Neural cell (in vitro differentiated cells): ENCODE results near the gene SH3BP5L. TPM values are rescaled to one million over a fixed set of nuclear protein-coding genes. Genes with fewer than 3 reads are reported as not detected.

Experiments
- H2AFZ ChIP-seq: fragments of 200-600, 300-800 bp; sonication (generic), shearing (Covaris generic); 2 replicates; pipeline ENCODE4 v1.6.0; 2014; ENCODE audit warnings: low read depth, mild to moderate bottlenecking, antibody characterized with exemption, low read length, moderate library complexity
- H3F3A ChIP-seq: fragments of 200-600 bp; shearing (Covaris generic); 2 replicates; pipeline ENCODE4 v1.6.1; 2016; ENCODE audit warnings: mild to moderate bottlenecking, moderate library complexity, mixed read lengths, antibody characterized with exemption, low read length; ENCODE audit not compliant: insufficient read depth, poor library complexity, severe bottlenecking
- H3K27ac ChIP-seq: fragments of 200-600, 300-800 bp; sonication (generic), shearing (Covaris generic); 2 replicates; pipeline ENCODE4 v1.5.1; 2014; ENCODE audit warnings: mild to moderate bottlenecking, low read length, moderate library complexity
- H3K27me3 ChIP-seq: fragments of 300-800, 200-600 bp; sonication (generic), shearing (Covaris generic); 2 replicates; pipeline ENCODE4 v1.6.0; 2014; ENCODE audit warnings: mild to moderate bottlenecking, low read depth, low read length, moderate library complexity; ENCODE audit not compliant: insufficient read depth
- H3K36me3 ChIP-seq: fragments of 300-800, 200-600 bp; sonication (generic), shearing (Covaris generic); 2 replicates; pipeline ENCODE4 v1.5.1; 2014; ENCODE audit warnings: mild to moderate bottlenecking, antibody characterized with exemption, low read length, moderate library complexity; ENCODE audit not compliant: insufficient read depth
- H3K4me2 ChIP-seq: fragments of 300-800, 200-600 bp; sonication (generic), shearing (Covaris generic); 2 replicates; pipeline ENCODE4 v1.6.0; 2014; ENCODE audit warnings: mild to moderate bottlenecking, low read length
- H3K4me3 ChIP-seq: fragments of 300-800, 200-600 bp; sonication (generic), shearing (Covaris generic); 2 replicates; pipeline ENCODE4 v1.5.1; 2014; ENCODE audit warnings: mild to moderate bottlenecking, low read length, moderate library complexity
- H3K79me2 ChIP-seq: fragments of 200-600 bp; shearing (Covaris generic); replicated peaks from 2 replicates; pipeline ENCODE4 v1.6.0; 2014; ENCODE audit warnings: mild to moderate bottlenecking, low read length, moderate library complexity; ENCODE audit not compliant: insufficient read depth
- H3K9ac ChIP-seq: fragments of 300-800, 200-600 bp; sonication (generic), shearing (Covaris generic); 2 replicates; pipeline ENCODE4 v1.6.1; 2016; ENCODE audit warnings: mild to moderate bottlenecking, low read length, mixed read lengths
- H3K9me2 ChIP-seq: fragments of 200-600 bp; shearing (Covaris generic); 2 replicates; pipeline ENCODE4 v1.6.1; 2016; ENCODE audit warnings: mild to moderate bottlenecking, low read length, mixed read lengths; ENCODE audit not compliant: insufficient read depth
- H3K9me3 ChIP-seq: fragments of 200-600, 300-800 bp; sonication (generic), shearing (Covaris generic); 2 replicates; pipeline ENCODE4 v1.6.1; 2016; ENCODE audit warnings: mild to moderate bottlenecking, mixed run types, low read length, moderate library complexity, mixed read lengths
- H4K20me1 ChIP-seq: fragments of 200-600 bp; shearing (Covaris generic); 2 replicates; pipeline ENCODE4 v1.6.1; 2016; ENCODE audit warnings: mild to moderate bottlenecking, mixed run types; ENCODE audit not compliant: insufficient read depth
- EP300 ChIP-seq: fragments of 450-650 bp; conservative IDR thresholded peaks from 2 replicates; pipeline ENCODE4 v1.6.1; 2014; ENCODE audit warnings: antibody characterized with exemption, mild to moderate bottlenecking, moderate library complexity; ENCODE audit not compliant: poor library complexity, severe bottlenecking
- EZH2 ChIP-seq: fragments of 200-600, 300-800 bp; shearing (Covaris generic), sonication (generic); IDR thresholded peaks from 2 replicates; pipeline ENCODE4 v1.6.1; 2014; ENCODE audit warnings: antibody characterized with exemption, low read length, borderline replicate concordance, mild to moderate bottlenecking; ENCODE audit not compliant: insufficient read depth, poor library complexity, severe bottlenecking
- MXI1 ChIP-seq: fragments of 450-650 bp; conservative IDR thresholded peaks from 2 replicates; pipeline ENCODE4 v1.6.1; 2014; ENCODE audit warnings: antibody characterized with exemption, mild to moderate bottlenecking; ENCODE audit not compliant: poor library complexity, severe bottlenecking
- POLR2AphosphoS5 ChIP-seq: IDR thresholded peaks from 2 replicates; pipeline ENCODE4 v1.6.1; 2012
- RAD21 ChIP-seq: fragments of 450-650 bp; conservative IDR thresholded peaks from 2 replicates; pipeline ENCODE4 v1.6.1; 2014; ENCODE audit warnings: antibody characterized with exemption, mild to moderate bottlenecking, moderate library complexity
- SMC3 ChIP-seq: fragments of 450-650 bp; conservative IDR thresholded peaks from 2 replicates; pipeline ENCODE4 v1.6.1; 2014; ENCODE audit warnings: antibody characterized with exemption, mild to moderate bottlenecking, moderate library complexity; ENCODE audit not compliant: poor library complexity
- TAF1 ChIP-seq: IDR thresholded peaks from 2 replicates; pipeline ENCODE4 v1.6.1; 2012; ENCODE audit warnings: low read depth
- polyA plus RNA-seq: library from polyadenylated mRNA; depleted of rRNA; stranded (reverse); fragments of >200 nt; gene quantifications from 2 replicates; pipeline ENCODE4 v1.2.3, GENCODE V29; 2014
- TF ChIP-seq, protein P1 (sequence below): fragments of 450-650 bp; IDR thresholded peaks from 2 replicates; pipeline ENCODE4 v1.5.1; 2014; ENCODE audit warnings: antibody characterized with exemption, mild to moderate bottlenecking, moderate library complexity; ENCODE audit not compliant: poor library complexity, severe bottlenecking
- TF ChIP-seq, protein P2 (sequence below): IDR thresholded peaks from 2 replicates; pipeline ENCODE4 v1.6.1; 2012; ENCODE audit warnings: borderline replicate concordance

Gene SH3BP5L
- polyA plus RNA-seq, 1 donor from 2014 or later: 38.6 TPM

DNA sequence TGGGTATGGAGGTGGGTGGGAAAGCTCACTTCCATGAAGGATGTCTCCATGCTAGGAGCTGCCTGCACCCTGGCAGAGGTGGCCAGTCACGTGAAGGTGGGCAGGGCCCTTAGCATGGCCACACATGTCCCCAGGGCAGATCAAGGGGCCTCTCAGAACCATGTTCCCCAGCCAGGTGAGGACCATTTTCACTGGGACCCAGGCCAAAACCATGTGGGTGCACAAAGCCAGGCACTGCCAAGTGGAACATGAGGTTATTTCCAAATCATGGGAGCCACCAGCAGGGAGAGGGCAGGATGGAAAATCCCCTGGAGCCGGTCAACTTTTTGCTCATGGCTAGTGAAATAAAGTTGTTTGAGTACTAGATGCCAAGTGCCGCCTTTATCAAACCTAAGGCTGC is 23.4 kb upstream of the SH3BP5L start:
- no peaks in the 10 kb centered on the region for H3F3A ChIP-seq
- H3K9me2 ChIP-seq: no peaks in the 10 kb centered on the region
- no peaks in the 10 kb centered on the region for H3K27me3 ChIP-seq
- H4K20me1 ChIP-seq: no peaks in the 10 kb centered on the region
- no peak overlapping the region for H3K9ac ChIP-seq
- no peaks in the 10 kb centered on the region for H3K36me3 ChIP-seq
- no peak overlapping the region for H2AFZ ChIP-seq
- no peak for TF ChIP-seq RAD21
- no peak for TF ChIP-seq TAF1
- TF ChIP-seq EP300: no peak
- TF ChIP-seq POLR2AphosphoS5: no peak
- TF ChIP-seq, protein P1, sequence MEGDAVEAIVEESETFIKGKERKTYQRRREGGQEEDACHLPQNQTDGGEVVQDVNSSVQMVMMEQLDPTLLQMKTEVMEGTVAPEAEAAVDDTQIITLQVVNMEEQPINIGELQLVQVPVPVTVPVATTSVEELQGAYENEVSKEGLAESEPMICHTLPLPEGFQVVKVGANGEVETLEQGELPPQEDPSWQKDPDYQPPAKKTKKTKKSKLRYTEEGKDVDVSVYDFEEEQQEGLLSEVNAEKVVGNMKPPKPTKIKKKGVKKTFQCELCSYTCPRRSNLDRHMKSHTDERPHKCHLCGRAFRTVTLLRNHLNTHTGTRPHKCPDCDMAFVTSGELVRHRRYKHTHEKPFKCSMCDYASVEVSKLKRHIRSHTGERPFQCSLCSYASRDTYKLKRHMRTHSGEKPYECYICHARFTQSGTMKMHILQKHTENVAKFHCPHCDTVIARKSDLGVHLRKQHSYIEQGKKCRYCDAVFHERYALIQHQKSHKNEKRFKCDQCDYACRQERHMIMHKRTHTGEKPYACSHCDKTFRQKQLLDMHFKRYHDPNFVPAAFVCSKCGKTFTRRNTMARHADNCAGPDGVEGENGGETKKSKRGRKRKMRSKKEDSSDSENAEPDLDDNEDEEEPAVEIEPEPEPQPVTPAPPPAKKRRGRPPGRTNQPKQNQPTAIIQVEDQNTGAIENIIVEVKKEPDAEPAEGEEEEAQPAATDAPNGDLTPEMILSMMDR: no peak
- no peak for TF ChIP-seq SMC3
- TF ChIP-seq, protein P2, sequence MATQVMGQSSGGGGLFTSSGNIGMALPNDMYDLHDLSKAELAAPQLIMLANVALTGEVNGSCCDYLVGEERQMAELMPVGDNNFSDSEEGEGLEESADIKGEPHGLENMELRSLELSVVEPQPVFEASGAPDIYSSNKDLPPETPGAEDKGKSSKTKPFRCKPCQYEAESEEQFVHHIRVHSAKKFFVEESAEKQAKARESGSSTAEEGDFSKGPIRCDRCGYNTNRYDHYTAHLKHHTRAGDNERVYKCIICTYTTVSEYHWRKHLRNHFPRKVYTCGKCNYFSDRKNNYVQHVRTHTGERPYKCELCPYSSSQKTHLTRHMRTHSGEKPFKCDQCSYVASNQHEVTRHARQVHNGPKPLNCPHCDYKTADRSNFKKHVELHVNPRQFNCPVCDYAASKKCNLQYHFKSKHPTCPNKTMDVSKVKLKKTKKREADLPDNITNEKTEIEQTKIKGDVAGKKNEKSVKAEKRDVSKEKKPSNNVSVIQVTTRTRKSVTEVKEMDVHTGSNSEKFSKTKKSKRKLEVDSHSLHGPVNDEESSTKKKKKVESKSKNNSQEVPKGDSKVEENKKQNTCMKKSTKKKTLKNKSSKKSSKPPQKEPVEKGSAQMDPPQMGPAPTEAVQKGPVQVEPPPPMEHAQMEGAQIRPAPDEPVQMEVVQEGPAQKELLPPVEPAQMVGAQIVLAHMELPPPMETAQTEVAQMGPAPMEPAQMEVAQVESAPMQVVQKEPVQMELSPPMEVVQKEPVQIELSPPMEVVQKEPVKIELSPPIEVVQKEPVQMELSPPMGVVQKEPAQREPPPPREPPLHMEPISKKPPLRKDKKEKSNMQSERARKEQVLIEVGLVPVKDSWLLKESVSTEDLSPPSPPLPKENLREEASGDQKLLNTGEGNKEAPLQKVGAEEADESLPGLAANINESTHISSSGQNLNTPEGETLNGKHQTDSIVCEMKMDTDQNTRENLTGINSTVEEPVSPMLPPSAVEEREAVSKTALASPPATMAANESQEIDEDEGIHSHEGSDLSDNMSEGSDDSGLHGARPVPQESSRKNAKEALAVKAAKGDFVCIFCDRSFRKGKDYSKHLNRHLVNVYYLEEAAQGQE: no peak
- TF ChIP-seq EZH2: no peak
- no peak for TF ChIP-seq MXI1
- no peak overlapping the region for H3K27ac ChIP-seq
- H3K79me2 ChIP-seq: no peaks in the 10 kb centered on the region
- H3K4me3 ChIP-seq: no peak overlapping the region
- H3K4me2 ChIP-seq: no peak overlapping the region
- no peaks in the 10 kb centered on the region for H3K9me3 ChIP-seq

DNA sequence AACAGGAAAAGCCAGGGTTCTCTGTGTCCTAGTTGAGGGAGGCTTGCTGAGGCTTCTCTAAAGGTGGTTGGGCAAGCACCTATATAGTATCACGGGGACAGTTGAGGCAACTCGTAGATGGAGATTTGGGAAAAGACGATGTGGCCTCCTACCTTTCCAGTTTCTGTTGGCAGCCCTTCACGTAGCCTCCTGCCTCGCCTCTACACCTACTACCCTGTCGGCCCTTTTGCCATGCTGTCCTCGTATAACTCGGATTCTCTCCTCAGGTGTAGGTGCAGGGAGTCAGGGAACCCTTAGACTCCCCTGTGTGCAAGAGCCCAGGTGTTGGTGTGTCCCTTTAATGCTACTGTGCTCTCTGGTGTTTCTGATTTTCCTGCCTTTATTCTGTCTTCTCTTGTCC is 22.9 kb upstream of the SH3BP5L start:
- no peaks in the 10 kb centered on the region for H3F3A ChIP-seq
- no peaks in the 10 kb centered on the region for H3K27me3 ChIP-seq
- H3K36me3 ChIP-seq: no peaks in the 10 kb centered on the region
- H2AFZ ChIP-seq: no peak overlapping the region
- H3K79me2 ChIP-seq: no peaks in the 10 kb centered on the region
- H3K4me2 ChIP-seq: no peak overlapping the region
- H3K27ac ChIP-seq: no peak overlapping the region
- H4K20me1 ChIP-seq: no peaks in the 10 kb centered on the region
- H3K9me2 ChIP-seq: no peaks in the 10 kb centered on the region
- TF ChIP-seq POLR2AphosphoS5: no peak
- no peak for TF ChIP-seq MXI1
- no peak for TF ChIP-seq SMC3
- TF ChIP-seq, protein P1: no peak
- TF ChIP-seq EP300: no peak
- TF ChIP-seq, protein P2: no peak
- no peak for TF ChIP-seq TAF1
- TF ChIP-seq EZH2: no peak
- no peak overlapping the region for H3K9ac ChIP-seq
- H3K4me3 ChIP-seq: no peak overlapping the region
- H3K9me3 ChIP-seq: no peaks in the 10 kb centered on the region
